SK-N-SH treated with all-trans-retinoic acid at 6 μM for 48 hours (cell line): ENCODE data around the gene C1RL.

Experiments used
- PATZ1 ChIP-seq: fragments of 250-450 bp; sonication (Bioruptor Pico); IDR thresholded peaks from 2 replicates; pipeline ENCODE4 v1.8.0; 2020; ENCODE audit warnings: mild to moderate bottlenecking, moderate library complexity, borderline replicate concordance
- PPARA ChIP-seq: fragments of 250-450 bp; sonication (Bioruptor Pico); IDR thresholded peaks from 2 replicates; pipeline ENCODE4 v1.5.0; 2020; ENCODE audit warnings: mild to moderate bottlenecking, borderline replicate concordance
- RARB ChIP-seq: fragments of 250-450 bp; sonication (Bioruptor Pico); IDR thresholded peaks from 2 replicates; pipeline ENCODE4 v1.8.0; 2021; ENCODE audit warnings: mild to moderate bottlenecking, moderate library complexity
- SNAI2 ChIP-seq: fragments of 250-450 bp; sonication (Bioruptor Pico); IDR thresholded peaks from 2 replicates; pipeline ENCODE4 v1.5.0; 2020; ENCODE audit warnings: mild to moderate bottlenecking, moderate library complexity
- TSHZ2 ChIP-seq: fragments of 250-450 bp; sonication (Bioruptor Pico); IDR thresholded peaks from 2 replicates; pipeline ENCODE4 v1.5.0; 2020; ENCODE audit warnings: mild to moderate bottlenecking, moderate library complexity
- ZC3H10 ChIP-seq: fragments of 250-450 bp; sonication (Bioruptor Pico); IDR thresholded peaks from 2 replicates; pipeline ENCODE4 v1.5.1; 2021; ENCODE audit warnings: mild to moderate bottlenecking, moderate library complexity
- ZFP30 ChIP-seq: fragments of 450-650 bp; formaldehyde crosslinking; IDR thresholded peaks from 2 replicates; pipeline ENCODE4 v1.5.0; 2022; ENCODE audit warnings: mild to moderate bottlenecking, moderate library complexity
- ZNF8 ChIP-seq: fragments of 450-650 bp; formaldehyde crosslinking; IDR thresholded peaks from 2 replicates; pipeline ENCODE4 v1.5.0; 2020; ENCODE audit warnings: mild to moderate bottlenecking, moderate library complexity
- TF ChIP-seq, protein P1 (sequence below): fragments of 250-450 bp; sonication (Bioruptor Pico); IDR thresholded peaks from 2 replicates; pipeline ENCODE4 v1.5.1; 2021; ENCODE audit warnings: mild to moderate bottlenecking, moderate library complexity
- TF ChIP-seq, protein P2 (sequence below): fragments of 250-450 bp; sonication (Bioruptor Pico); IDR thresholded peaks from 2 replicates; pipeline ENCODE4 v1.5.1; 2020; ENCODE audit warnings: low read depth, mild to moderate bottlenecking, moderate library complexity

GRCh38 chr12:7075939-7076338, 33.1 kb downstream of the C1RL start:
- TF ChIP-seq ZFP30 (CRISPR knock-in tag) = no peak
- TF ChIP-seq PATZ1 (CRISPR knock-in tag) = no peak
- TF ChIP-seq, protein P1, sequence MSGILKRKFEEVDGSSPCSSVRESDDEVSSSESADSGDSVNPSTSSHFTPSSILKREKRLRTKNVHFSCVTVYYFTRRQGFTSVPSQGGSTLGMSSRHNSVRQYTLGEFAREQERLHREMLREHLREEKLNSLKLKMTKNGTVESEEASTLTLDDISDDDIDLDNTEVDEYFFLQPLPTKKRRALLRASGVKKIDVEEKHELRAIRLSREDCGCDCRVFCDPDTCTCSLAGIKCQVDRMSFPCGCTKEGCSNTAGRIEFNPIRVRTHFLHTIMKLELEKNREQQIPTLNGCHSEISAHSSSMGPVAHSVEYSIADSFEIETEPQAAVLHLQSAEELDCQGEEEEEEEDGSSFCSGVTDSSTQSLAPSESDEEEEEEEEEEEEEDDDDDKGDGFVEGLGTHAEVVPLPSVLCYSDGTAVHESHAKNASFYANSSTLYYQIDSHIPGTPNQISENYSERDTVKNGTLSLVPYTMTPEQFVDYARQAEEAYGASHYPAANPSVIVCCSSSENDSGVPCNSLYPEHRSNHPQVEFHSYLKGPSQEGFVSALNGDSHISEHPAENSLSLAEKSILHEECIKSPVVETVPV (CRISPR knock-in tag) = no peak
- TF ChIP-seq TSHZ2 (CRISPR knock-in tag) = no peak
- no peak for TF ChIP-seq PPARA (CRISPR knock-in tag)
- TF ChIP-seq, protein P2, sequence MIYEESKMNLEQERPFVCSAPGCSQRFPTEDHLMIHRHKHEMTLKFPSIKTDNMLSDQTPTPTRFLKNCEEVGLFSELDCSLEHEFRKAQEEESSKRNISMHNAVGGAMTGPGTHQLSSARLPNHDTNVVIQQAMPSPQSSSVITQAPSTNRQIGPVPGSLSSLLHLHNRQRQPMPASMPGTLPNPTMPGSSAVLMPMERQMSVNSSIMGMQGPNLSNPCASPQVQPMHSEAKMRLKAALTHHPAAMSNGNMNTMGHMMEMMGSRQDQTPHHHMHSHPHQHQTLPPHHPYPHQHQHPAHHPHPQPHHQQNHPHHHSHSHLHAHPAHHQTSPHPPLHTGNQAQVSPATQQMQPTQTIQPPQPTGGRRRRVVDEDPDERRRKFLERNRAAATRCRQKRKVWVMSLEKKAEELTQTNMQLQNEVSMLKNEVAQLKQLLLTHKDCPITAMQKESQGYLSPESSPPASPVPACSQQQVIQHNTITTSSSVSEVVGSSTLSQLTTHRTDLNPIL (CRISPR knock-in tag) = no peak
- TF ChIP-seq RARB = no peak
- TF ChIP-seq ZC3H10 = no peak
- TF ChIP-seq ZNF8 (CRISPR knock-in tag) = no peak
- TF ChIP-seq SNAI2 (CRISPR knock-in tag) = no peak
